ENCODE data around the gene TECTA. TPM values are rescaled to one million over a fixed set of nuclear protein-coding genes. Genes with fewer than 3 reads are reported as not detected.
"Not testable (repeated sequence)": the region's sequence is repeated elsewhere in the genome, so short reads cannot be mapped to it uniquely, and the experiment has no call there.

The TECTA gene
- polyA plus RNA-seq, 1 donor (not counting 4 experiments of a cell fraction or from before 2014, with no cell fraction given): 0.17 TPM

- no peaks in the 10 kb centered on the region for H3K36me3 ChIP-seq (ENCODE audit: control insufficient read depth in 2 of 2, extremely low read depth in 1 of 2, insufficient read depth in 2 of 2, low read length in 2 of 2)
- H3K9me1 ChIP-seq (ENCODE audit: control insufficient read depth, extremely low read depth, insufficient read depth, low read length): no peaks in the 10 kb centered on the region
- H3K4me2 ChIP-seq (ENCODE audit: control insufficient read depth, extremely low read depth, insufficient read depth, low read depth, low read length): no peak overlapping the region
- peaks cover 3% of the 10 kb centered on the region for H3K27me3 ChIP-seq (ENCODE audit: control insufficient read depth, extremely low read depth, insufficient read depth, low read length)
- peaks cover 19% of the 10 kb centered on the region for H3K4me1 ChIP-seq (ENCODE audit: control insufficient read depth, extremely low read depth, insufficient read depth, low read length)
- no peak overlapping the region for H2AFZ ChIP-seq (ENCODE audit: control insufficient read depth, low read length)
- FAIRE-seq (peak; percentile 44), DNase-seq (ENCODE audit: low read depth, low spot score) (no peak)
- no peak overlapping the region for H3K9ac ChIP-seq (ENCODE audit: control insufficient read depth, extremely low read depth, insufficient read depth, low read length)
- no peak overlapping the region for H3K4me3 ChIP-seq (ENCODE audit: control insufficient read depth in 2 of 3, extremely low read depth in 1 of 3, insufficient read depth in 2 of 3, low read depth in 1 of 3, low read length in 3 of 3)
- dilution Hi-C loops (cut with MboI; ENCODE audit: extremely low pct_ligation_motif_present, low sequenced_read_pairs): no loop called here
- TF ChIP-seq, protein P1, sequence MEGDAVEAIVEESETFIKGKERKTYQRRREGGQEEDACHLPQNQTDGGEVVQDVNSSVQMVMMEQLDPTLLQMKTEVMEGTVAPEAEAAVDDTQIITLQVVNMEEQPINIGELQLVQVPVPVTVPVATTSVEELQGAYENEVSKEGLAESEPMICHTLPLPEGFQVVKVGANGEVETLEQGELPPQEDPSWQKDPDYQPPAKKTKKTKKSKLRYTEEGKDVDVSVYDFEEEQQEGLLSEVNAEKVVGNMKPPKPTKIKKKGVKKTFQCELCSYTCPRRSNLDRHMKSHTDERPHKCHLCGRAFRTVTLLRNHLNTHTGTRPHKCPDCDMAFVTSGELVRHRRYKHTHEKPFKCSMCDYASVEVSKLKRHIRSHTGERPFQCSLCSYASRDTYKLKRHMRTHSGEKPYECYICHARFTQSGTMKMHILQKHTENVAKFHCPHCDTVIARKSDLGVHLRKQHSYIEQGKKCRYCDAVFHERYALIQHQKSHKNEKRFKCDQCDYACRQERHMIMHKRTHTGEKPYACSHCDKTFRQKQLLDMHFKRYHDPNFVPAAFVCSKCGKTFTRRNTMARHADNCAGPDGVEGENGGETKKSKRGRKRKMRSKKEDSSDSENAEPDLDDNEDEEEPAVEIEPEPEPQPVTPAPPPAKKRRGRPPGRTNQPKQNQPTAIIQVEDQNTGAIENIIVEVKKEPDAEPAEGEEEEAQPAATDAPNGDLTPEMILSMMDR (optimal IDR thresholded peaks at IDR 0.05 in 1 of 3, IDR thresholded peaks at IDR 0.05 in 1 of 3, conservative IDR thresholded peaks at IDR 0.05 in 1 of 3; ENCODE audit: extremely low read depth in 1 of 3, insufficient read depth in 2 of 3, low read length in 3 of 3): no peak
- TF ChIP-seq EZH2 (IDR thresholded peaks at IDR 0.05; ENCODE audit: low read length): no peak
- no peaks in the 10 kb centered on the region for H3K79me2 ChIP-seq (ENCODE audit: control insufficient read depth, insufficient read depth, low read length)
- H3K9me3 ChIP-seq (ENCODE audit: control insufficient read depth, low read depth, low read length): no peaks in the 10 kb centered on the region
- H4K20me1 ChIP-seq (ENCODE audit: control insufficient read depth, extremely low read depth, insufficient read depth, low read length): no peaks in the 10 kb centered on the region
- no peak overlapping the region for H3K27ac ChIP-seq (ENCODE audit: control insufficient read depth, insufficient read depth, low read length)
Observed at GRCh38 chr11:121237686-121238658, 136.9 kb downstream of the TECTA start.

GRCh38 chr11:121238956-121239355 lies 137.9 kb downstream of the TECTA start:
- no peak for FAIRE-seq
- Histone ChIP-seq H4K20me1 (ENCODE audit: control insufficient read depth, extremely low read depth, insufficient read depth, low read length) (no peaks in the 10 kb centered on the region), H3K4me3 (ENCODE audit: control insufficient read depth in 2 of 3, extremely low read depth in 1 of 3, insufficient read depth in 2 of 3, low read depth in 1 of 3, low read length in 3 of 3) (no peak overlapping the region), H3K79me2 (ENCODE audit: control insufficient read depth, insufficient read depth, low read length) (no peaks in the 10 kb centered on the region), H3K27me3 (ENCODE audit: control insufficient read depth, extremely low read depth, insufficient read depth, low read length) (peaks cover 3% of the 10 kb centered on the region), H3K27ac (ENCODE audit: control insufficient read depth, insufficient read depth, low read length) (no peak overlapping the region), H3K4me1 (ENCODE audit: control insufficient read depth, extremely low read depth, insufficient read depth, low read length) (peaks cover 19% of the 10 kb centered on the region), H3K9me1 (ENCODE audit: control insufficient read depth, extremely low read depth, insufficient read depth, low read length) (no peaks in the 10 kb centered on the region), H3K9ac (ENCODE audit: control insufficient read depth, extremely low read depth, insufficient read depth, low read length) (no peak overlapping the region), H3K4me2 (ENCODE audit: control insufficient read depth, extremely low read depth, insufficient read depth, low read depth, low read length) (no peak overlapping the region), H2AFZ (ENCODE audit: control insufficient read depth, low read length) (no peak overlapping the region), H3K9me3 (ENCODE audit: control insufficient read depth, low read depth, low read length) (no peaks in the 10 kb centered on the region), H3K36me3 (ENCODE audit: control insufficient read depth in 2 of 2, extremely low read depth in 1 of 2, insufficient read depth in 2 of 2, low read length in 2 of 2) (no peaks in the 10 kb centered on the region)
- no peak for TF ChIP-seq EZH2 (IDR thresholded peaks at IDR 0.05; ENCODE audit: low read length)
- TF ChIP-seq, protein P1 (optimal IDR thresholded peaks at IDR 0.05 in 1 of 3, IDR thresholded peaks at IDR 0.05 in 1 of 3, conservative IDR thresholded peaks at IDR 0.05 in 1 of 3; ENCODE audit: extremely low read depth in 1 of 3, insufficient read depth in 2 of 3, low read length in 3 of 3): no peak
- no peak for DNase-seq (ENCODE audit: low read depth, low spot score)
- dilution Hi-C loops (cut with MboI; ENCODE audit: extremely low pct_ligation_motif_present, low sequenced_read_pairs): no loop called here

GRCh38 chr11:121240001-121240400 lies 139.0 kb downstream of the TECTA start:
- H2AFZ ChIP-seq (ENCODE audit: control insufficient read depth, low read length); H3K36me3 ChIP-seq (ENCODE audit: control insufficient read depth in 2 of 2, extremely low read depth in 1 of 2, insufficient read depth in 2 of 2, low read length in 2 of 2); H3K9ac ChIP-seq (ENCODE audit: control insufficient read depth, extremely low read depth, insufficient read depth, low read length); H3K79me2 ChIP-seq (ENCODE audit: control insufficient read depth, insufficient read depth, low read length); H3K9me1 ChIP-seq (ENCODE audit: control insufficient read depth, extremely low read depth, insufficient read depth, low read length); DNase-seq (ENCODE audit: low read depth, low spot score); FAIRE-seq; H3K4me3 ChIP-seq (ENCODE audit: control insufficient read depth in 2 of 3, extremely low read depth in 1 of 3, insufficient read depth in 2 of 3, low read depth in 1 of 3, low read length in 3 of 3); H3K27ac ChIP-seq (ENCODE audit: control insufficient read depth, insufficient read depth, low read length); H4K20me1 ChIP-seq (ENCODE audit: control insufficient read depth, extremely low read depth, insufficient read depth, low read length); H3K27me3 ChIP-seq (ENCODE audit: control insufficient read depth, extremely low read depth, insufficient read depth, low read length); H3K9me3 ChIP-seq (ENCODE audit: control insufficient read depth, low read depth, low read length); dilution Hi-C loops (cut with MboI; ENCODE audit: extremely low pct_ligation_motif_present, low sequenced_read_pairs); H3K4me2 ChIP-seq (ENCODE audit: control insufficient read depth, extremely low read depth, insufficient read depth, low read depth, low read length): not testable (repeated sequence)
- H3K4me1 ChIP-seq (ENCODE audit: control insufficient read depth, extremely low read depth, insufficient read depth, low read length): peaks cover 19% of the 10 kb centered on the region
